ENCODE data around the gene GGTLC2. TPM values are rescaled to one million over a fixed set of nuclear protein-coding genes. Genes with fewer than 3 reads are reported as not detected.

GGTLC2 gene
- total and polyA plus RNA-seq, 8 donors, result not detected

DNA sequence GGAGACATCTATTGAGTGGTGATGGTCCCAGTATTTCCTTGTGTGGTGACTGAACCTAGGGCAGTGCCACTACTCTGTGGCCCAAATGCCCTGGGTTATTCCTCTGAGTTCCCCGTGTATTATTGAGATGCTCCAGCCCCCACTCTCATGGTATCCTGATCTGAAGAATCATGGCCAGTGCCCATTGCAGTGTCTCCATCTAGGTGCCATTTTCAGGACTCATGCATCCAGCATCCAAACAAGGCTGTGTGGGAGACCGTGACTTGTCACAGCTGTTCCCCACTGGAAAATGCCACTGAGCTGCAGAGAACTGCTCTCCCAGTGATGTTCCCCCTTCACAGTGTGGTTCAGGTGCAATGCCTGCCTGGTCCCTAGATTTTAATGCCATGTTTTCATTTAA is 24.7 kb downstream of the GGTLC2 start:
- 80 to 91% (median 85%) methylated on average over 2 of the region's 2 CpGs for whole genome bisulfite sequencing, 5 donors
- Histone ChIP-seq H3K27ac (no peak overlapping the region), H3K36me3 (no peaks in the 10 kb centered on the region), H3K27me3 (peaks cover 0 to 17% (median 4%) of the 10 kb centered on the region in 3 donors), H3K4me1 (no peaks in the 10 kb centered on the region), H3K9me3 (peaks cover 0 to 17% (median 10%) of the 10 kb centered on the region in 4 donors), H3K4me3 (no peak overlapping the region)
- no peak for DNase-seq
- intact Hi-C loops (cut with DNase I; ENCODE audit: low total_unique reads), result no loop called here
- TF ChIP-seq EP300 (IDR thresholded peaks at IDR 0.05), result no peak
- no peak for TF ChIP-seq POLR2A (IDR thresholded peaks at IDR 0.05)
- TF ChIP-seq POLR2AphosphoS5 (IDR thresholded peaks at IDR 0.05), result no peak
- TF ChIP-seq CTCF (IDR thresholded peaks at IDR 0.05), result no peak

DNA sequence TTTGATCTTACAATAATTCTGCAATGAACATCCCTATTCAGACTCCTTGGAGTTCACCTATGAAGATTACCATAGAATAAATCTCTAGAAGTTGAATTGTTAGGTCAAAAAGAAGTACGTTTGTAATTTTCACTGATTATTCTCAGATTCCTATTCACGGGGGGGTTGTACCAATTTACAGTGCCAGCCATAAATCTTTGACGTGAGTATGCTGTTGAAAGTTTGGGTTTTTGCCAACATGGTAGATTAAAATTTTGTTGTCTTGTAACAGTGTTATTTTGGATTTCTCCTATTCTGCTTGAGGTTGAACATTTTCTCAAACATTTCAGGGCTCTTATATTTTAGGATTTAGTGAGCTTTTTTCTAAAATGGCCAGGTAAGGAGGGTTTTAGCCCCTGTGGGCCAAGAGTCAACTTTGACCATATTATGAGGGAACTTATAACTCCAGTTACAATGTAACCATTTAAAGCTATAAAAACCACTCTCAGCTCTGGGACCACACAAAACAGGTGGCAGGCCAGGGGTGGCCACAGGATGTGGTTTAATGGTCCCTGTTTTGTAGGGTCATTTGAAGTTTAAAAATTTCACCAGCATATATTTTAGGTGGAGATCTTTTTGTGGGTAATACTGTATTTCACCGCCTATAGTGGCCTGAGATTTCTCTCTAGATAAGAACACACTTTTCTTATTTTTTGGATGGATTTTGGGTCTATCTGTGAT is 25.8 kb downstream of the GGTLC2 start:
- Histone ChIP-seq H3K27ac (no peak overlapping the region), H3K4me1 (no peaks in the 10 kb centered on the region), H3K27me3 (peaks cover 0 to 17% (median 4%) of the 10 kb centered on the region in 3 donors), H3K9me3 (peaks cover 0 to 17% (median 10%) of the 10 kb centered on the region in 4 donors), H3K36me3 (no peaks in the 10 kb centered on the region), H3K4me3 (no peak overlapping the region)
- intact Hi-C loops (cut with DNase I; ENCODE audit: low total_unique reads), result no loop called here
- no peak for DNase-seq
- WGBS, 5 donors, result 83 to 91% (median 83%) methylated on average over 4 of the region's 4 CpGs
- TF ChIP-seq POLR2AphosphoS5 (IDR thresholded peaks at IDR 0.05), result no peak
- TF ChIP-seq POLR2A (IDR thresholded peaks at IDR 0.05), result no peak
- TF ChIP-seq CTCF (IDR thresholded peaks at IDR 0.05), result no peak
- TF ChIP-seq EP300 (IDR thresholded peaks at IDR 0.05), result no peak

GRCh38 chr22:22671506-22671905 is 27.1 kb downstream of the GGTLC2 start:
- no peak for TF ChIP-seq EP300 (IDR thresholded peaks at IDR 0.05)
- no peak for TF ChIP-seq CTCF (IDR thresholded peaks at IDR 0.05)
- TF ChIP-seq POLR2AphosphoS5 (IDR thresholded peaks at IDR 0.05), result no peak
- TF ChIP-seq POLR2A (IDR thresholded peaks at IDR 0.05), result no peak
- peaks cover 0 to 14% (median 4%) of the 10 kb centered on the region in 3 donors for H3K27me3 ChIP-seq

GRCh38 chr22:22673099-22673498 is 28.7 kb downstream of the GGTLC2 start:
- H3K4me3 ChIP-seq, result no peak overlapping the region
- no peak for DNase-seq
- H3K27ac ChIP-seq, result no peak overlapping the region
- intact Hi-C loops (cut with DNase I; ENCODE audit: low total_unique reads), result no loop called here
- 34 to 70% (median 58%) methylated on average over 2 to 3 of the region's 3 CpGs for WGBS, 5 donors
- H3K4me1 ChIP-seq, result no peaks in the 10 kb centered on the region
- H3K36me3 ChIP-seq, result no peaks in the 10 kb centered on the region
- H3K27me3 ChIP-seq, result peaks cover 0 to 14% (median 4%) of the 10 kb centered on the region in 3 donors
- H3K9me3 ChIP-seq, result peaks cover 0 to 17% (median 10%) of the 10 kb centered on the region in 4 donors
- TF ChIP-seq CTCF (IDR thresholded peaks at IDR 0.05) (no peak), EP300 (IDR thresholded peaks at IDR 0.05) (no peak), POLR2AphosphoS5 (IDR thresholded peaks at IDR 0.05) (no peak), POLR2A (IDR thresholded peaks at IDR 0.05) (no peak)

More at GRCh38 chr22:22671506-22671905, 27.1 kb downstream of the GGTLC2 start:
- H3K4me3 ChIP-seq, result no peak overlapping the region
- DNase-seq, result no peak
- H3K4me1 ChIP-seq, result no peaks in the 10 kb centered on the region
- WGBS, 5 donors, result 86 to 95% (median 92%) methylated on average over 1 of the region's 1 CpG
- H3K36me3 ChIP-seq, result no peaks in the 10 kb centered on the region
- intact Hi-C loops (cut with DNase I; ENCODE audit: low total_unique reads), result no loop called here
- H3K27ac ChIP-seq, result no peak overlapping the region
- H3K9me3 ChIP-seq, result peaks cover 0 to 17% (median 10%) of the 10 kb centered on the region in 4 donors

Data from stomach (tissue), 9 donors.